Activated CD4-positive, CD25-positive, alpha-beta regulatory T cell (primary cell): ENCODE measurements around the gene ZNF101.

Experiments used
- DNase-seq, 4 experiments: peaks; one replicate each; lab custom pipeline; 2025; lab: John Stamatoyannopoulos, UW

The ZNF101 gene

DNA sequence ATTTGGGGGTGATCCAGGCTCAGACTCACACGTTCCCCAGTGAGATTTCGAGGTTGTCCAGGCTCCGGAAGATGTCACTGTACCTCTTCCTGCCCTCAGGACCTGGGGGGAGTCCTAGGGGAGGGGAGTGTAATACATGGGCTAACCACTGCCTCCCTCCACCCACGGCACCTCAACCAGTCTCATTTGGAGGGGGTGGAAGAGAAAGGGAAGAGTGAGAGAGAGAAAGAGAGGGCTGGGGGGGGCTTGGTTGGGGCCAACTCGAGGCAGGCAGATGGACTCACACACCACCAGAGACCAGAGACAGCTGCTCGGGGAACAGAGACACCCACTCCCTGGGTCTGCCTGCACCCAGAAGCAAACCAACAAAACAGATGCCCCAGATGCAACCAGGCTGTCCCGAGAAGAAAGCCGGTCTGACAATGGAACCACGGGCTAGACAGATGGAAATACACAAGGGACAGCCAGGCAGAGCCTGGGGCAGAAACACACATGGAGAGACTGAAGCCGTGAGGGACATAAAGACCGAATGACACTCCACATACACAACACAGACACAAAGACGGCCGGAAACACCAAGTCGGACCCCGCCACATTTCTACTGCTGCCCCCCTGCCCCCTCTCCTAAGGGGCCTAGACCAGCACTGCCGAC lies 26.0 kb upstream of the ZNF101 start:
- no peak for DNase-seq

- peak; percentile 74 to 87 (median 84) for DNase-seq
These were observed 25.2 kb upstream of the ZNF101 start, which contains the start of gene GMIP for GRCh38 chr19:19643158-19644053. Gene GMIP (minus strand): TSS chr19:19643657. CDS start chr19:19643529, 128 bp downstream.

DNA sequence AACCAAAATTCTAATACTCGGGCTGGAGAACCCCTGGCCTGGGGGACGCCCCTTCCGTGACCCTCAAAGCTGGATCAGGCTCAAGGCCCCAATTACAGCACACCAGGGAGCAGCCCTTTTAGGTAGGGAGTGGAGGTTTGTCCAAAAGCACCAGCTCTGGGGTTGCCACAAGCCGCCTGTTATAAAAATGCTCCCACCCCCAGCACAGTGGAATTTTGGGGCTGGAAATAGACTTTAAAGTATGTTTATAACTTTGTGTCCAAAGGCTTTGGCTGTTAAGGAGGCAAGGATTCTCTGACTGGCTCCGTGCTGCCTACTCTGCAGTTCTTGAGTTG lies 24.6 kb upstream of the ZNF101 start:
- DNase-seq: no peak

DNA sequence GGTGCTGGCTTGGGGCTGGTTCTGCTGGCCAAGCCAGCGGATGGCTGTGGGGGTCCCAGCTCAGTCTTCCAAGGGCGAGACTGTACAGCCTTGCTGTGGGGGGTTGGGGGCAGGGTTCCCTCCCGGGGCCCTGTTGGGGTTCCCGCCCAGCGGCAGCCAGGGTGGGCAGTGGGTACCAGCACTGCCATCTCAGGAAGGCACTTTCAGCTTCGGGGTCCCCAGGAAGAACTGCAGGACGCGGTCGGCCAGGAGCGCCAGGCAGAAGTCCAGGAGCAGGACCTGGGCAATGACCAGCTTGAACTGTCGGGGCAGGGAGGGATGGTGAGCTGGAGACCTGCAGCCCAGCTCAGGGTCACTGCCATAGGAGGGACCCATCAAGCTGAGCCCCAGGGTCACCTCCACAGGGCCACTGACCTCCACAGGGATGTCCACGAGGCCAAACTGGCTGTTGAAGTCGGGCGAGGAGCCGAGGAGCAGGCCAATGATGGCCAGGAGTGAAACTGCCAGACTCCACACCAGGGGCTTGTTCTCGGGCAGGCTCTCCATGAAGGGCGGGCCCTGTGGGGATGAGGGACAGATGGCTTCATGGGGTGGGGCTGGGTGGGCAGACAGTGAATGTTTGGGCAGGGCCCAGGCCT lies 23.3 kb upstream of the ZNF101 start:
- no peak for DNase-seq

DNA sequence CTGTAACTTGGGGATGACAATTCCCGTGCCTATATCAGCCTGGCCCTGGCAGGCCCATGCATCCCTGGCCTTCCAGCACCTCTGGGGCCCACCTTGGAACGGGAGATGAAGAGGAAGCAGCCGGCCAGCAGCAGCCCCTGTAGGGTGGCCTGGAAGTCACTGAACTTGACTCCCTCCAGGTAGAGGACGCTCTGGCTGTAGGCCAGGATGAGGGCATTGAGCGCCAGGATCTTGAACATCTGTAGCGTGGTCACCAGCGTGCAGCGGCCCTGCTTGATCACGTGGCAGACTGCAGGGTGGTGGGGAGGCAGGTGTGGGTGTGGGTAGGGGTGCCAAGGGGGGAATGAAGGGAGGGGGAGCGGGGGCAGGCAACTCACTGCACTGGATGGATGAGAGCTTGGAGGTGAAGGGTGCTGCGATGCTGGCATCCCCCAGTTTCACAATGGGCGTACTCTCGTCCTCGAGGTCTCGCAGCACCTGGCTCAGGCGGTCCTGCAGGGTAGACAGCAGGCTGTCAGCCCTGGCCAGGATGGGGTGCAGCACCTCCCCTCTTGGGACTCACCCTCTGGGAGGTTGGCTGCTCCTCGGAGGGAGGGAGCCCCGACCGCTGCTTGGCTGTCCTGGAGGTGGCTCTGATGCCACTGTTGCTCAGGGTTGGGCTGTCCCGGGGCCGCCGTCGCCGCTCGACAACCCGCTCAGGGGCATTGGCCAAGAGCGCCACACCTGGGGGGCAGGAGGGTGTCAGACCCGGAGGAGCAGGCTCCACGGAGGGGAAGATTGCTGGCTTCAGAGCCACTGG lies 21.4 kb upstream of the ZNF101 start:
- no peak for DNase-seq

- no peak for DNase-seq
These were observed 19.5 kb upstream of the ZNF101 start for GRCh38 chr19:19649155-19649554.

DNA sequence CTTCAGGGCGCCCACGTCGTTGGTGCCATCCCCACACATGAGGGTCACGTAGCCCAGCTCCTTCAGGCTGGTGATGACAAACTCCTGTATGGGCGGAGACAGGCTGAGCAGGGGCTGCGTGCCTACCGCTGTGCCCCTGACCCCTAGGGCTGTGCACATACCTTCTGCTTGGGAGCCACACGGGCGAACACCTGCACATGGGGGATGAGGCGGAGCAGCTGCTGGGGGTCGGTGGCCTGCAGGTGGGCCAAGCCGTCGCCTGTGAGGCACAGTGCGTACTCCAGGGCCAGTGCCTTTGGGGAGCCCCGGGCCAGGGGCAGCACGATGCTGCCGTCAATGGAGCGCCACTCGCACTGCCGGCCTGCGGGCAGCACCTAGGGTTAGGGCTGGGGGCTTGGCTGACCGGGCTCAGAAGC lies 19.1 kb upstream of the ZNF101 start:
- no peak for DNase-seq

DNA sequence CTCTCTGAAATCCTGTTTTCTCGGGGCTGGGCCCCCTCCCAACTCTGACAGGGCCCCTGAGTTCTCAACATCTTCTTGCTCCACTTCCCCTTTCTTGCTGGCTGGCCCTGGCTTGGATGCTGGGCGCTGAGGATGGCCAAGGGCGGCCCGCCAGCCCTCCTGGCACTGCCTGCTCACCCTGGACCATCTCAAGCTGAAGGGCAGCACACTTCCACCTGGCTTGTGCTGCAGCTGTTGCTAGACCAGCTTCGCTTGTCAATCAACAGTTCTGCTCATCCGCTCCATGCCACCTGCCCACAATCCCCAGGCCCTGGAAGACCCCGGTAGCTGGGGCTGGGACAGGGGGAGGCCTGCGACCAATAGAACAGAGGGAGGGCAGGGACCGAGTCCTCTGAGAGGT lies 18.3 kb upstream of the ZNF101 start:
- DNase-seq: no peak

DNA sequence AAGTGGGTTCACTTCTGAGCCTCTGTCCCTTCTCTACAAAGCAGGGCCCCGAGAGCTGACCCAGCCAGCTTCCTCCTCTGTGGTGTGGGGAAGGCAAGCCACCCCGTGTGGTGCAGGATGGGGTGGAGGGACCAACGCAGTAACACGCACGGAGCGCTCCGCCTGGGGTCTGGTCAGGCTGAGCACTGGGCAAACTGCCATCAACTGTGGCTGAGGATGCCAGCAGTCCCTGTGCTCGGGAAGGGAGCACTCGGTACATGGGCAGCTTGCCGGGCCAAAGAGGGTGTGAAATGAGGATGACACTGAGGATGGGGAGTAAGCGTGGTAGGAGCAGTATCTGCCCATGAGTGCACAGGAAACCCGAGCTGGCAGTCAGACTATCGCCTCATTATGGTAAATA lies 17.6 kb upstream of the ZNF101 start:
- no peak for DNase-seq

GRCh38 chr19:19652482-19653295 lies 15.9 kb upstream of the ZNF101 start:
- no peak for DNase-seq

DNA sequence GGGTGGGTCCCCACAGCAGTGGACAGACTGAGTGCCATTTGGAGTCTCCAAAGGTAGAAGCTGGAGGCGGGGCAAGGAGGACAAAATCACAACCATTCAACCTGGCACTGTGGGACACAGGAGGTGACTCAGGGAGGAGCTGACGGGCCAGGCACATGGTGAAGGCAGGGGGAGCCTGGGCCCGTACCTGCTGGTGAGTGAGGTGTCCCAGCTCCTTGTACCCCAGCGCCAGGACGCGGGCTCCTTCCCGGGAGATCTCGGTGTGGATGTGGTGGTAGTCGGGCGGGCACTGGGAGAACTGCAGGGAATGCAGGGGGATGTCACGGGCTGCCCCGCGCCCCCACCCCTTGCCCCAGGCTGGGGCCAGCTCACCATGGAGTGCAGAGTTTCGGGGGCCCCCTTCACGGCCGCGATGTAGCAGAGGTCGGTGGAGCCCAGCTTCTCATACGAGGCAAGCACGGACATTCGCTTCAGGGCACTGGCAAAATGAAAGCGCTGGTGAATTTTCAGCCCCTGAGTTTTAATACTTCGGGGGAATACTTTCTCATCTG lies 15.0 kb upstream of the ZNF101 start:
- DNase-seq: no peak

GRCh38 chr19:19654441-19654840 lies 14.2 kb upstream of the ZNF101 start:
- no peak for DNase-seq

DNA sequence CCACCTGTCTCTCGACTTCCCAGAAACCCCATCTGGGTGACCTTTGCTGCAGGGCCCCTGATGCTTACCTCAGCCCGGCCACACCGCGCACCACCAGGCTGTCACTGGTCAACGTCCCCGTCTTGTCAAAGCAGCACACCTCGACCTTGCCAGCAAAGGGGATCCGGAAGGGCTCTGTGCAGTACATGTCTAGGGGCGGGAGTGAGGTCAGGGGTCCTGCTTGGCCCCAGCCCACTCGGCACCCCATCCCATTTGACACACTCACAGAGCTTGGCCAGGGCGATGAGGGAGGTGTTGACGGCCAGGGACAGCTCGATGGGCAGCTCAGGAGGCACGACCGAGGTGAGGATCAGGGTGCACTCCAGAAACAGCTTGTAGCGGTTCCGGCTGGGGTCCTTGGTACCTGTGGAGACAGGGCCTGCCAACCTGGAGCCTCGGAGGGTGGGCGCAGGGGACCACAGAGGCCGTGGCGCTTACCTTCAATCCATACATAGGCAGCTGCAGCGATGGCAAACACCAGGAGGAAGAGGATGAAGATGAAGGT lies 13.5 kb upstream of the ZNF101 start:
- DNase-seq: no peak

DNA sequence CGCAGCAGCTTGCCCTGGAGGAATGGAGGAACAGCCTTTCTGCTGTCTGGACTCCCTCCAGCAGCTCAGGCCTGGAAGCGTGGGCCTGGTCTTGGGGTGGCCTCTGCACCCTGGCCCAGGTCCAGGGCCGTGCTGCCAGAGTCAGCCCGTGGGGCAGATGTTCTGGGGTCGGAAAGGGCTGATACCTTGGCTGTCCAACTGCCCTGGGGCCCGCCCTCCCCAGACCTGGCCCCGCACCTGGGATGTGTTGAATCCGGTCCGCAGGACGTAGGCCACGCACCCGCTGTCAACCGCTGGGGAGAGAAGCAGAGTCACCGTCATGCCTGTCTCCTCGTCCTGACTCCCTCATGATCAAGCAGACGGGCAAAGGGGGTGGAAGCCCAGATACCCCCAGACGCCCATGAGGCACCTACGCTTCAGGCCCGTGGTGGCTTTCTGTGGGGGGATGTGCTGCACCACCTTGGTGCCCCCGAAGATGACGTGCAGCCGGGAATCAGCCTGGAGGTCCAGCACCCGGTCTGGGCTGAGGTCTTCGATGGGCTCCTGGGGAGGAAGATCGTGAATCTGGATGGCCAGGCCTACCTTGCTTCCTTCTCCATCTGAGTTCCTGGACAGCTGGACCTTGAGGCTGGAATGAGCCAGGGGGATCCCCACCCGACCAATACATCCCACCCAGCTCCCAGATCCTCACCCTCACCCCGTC lies 12.8 kb upstream of the ZNF101 start:
- DNase-seq: no peak

GRCh38 chr19:19656451-19657396 lies 11.9 kb upstream of the ZNF101 start:
- DNase-seq: no peak

GRCh38 chr19:19657397-19657783 lies 11.2 kb upstream of the ZNF101 start:
- no peak for DNase-seq

DNA sequence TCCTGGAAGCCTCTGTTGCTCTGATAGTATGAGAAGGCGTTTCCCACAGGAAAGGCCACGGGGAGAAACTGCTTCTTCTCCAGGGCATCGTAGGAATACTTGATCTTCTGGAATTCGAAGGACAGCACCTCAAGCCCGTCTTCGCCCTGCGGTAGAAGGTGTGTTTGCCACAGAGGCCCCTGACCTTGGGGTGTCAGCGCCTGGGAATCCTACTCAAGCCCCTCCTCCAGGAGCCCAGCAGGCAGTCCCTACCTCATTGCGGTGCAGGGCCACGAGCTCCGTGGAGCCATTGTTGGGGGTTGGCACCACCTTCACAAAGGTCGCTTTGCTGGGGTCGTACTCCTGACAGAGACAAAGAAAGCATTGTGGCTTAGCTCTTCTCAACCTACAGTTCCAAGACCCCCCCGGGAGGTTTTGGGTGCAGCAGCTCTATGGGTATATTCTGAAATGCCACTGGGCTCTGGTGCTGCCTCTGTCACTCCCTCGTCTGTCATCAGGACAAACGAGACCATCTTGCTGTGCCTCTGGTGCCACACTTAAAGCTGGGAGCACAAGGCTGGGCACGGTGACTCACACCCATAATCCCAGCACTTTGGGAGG lies 8.9 kb upstream of the ZNF101 start:
- DNase-seq: no peak

- no peak for DNase-seq
These were observed 7.4 kb upstream of the ZNF101 start for GRCh38 chr19:19661141-19661674.
